ENCODE data around the gene SMIM26. TPM values are rescaled to one million over a fixed set of nuclear protein-coding genes. Genes with fewer than 3 reads are reported as not detected.

The SMIM26 gene
- total RNA-seq, 1 experiment from 2014 or later: 106 TPM

DNA sequence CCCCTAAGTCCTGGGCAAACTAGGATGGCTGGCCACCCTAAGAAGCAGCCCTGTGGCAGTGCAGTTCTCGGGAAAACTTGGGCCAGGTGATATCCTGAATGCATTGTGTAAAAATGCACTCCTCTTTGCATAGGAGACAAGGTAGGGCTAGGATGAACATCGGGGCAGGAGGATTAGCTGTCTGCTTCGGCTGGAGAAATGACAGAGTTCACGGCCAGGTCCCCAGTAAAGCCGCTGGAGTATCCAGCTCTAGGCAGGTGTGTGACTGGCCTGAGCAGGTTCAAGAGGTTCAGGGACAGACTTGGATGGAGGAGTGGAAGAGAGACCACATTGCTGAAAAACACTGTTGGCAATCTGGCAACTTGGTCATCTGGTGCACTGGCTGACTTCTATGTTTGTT, 47.0 kb downstream of the SMIM26 start:
- Mint-ChIP-seq H3K4me3 (ENCODE audit: unreplicated experiment) (no peak overlapping the region), H3K36me3 (ENCODE audit: insufficient read depth, unreplicated experiment) (peaks cover 45% of the 10 kb centered on the region), H3K4me1 (ENCODE audit: insufficient read depth, unreplicated experiment) (no peaks in the 10 kb centered on the region), H3K27me3 (ENCODE audit: insufficient read depth, unreplicated experiment) (no peaks in the 10 kb centered on the region), H3K27ac (ENCODE audit: low read depth, unreplicated experiment) (no peak overlapping the region), H3K9me3 (ENCODE audit: unreplicated experiment) (peaks cover 7% of the 10 kb centered on the region)
- BruUV-seq (replicated peaks): no TSS peak
- ChIA-PET POLR2A (no interaction called here), CTCF (interaction anchor here (1.0 to 1.4 kb wide), 2 partner anchors 18 to 1048 kb away, joined by 3 to 5 read pairs; no protein-coding TSS in a partner anchor)
- DNase-seq (ENCODE audit: unreplicated experiment): no peak
- no peak for TF ChIP-seq CTCF (IDR thresholded peaks at IDR 0.05; ENCODE audit: unreplicated experiment)
- intact Hi-C loops (cut with micrococcal nuclease): no loop called here

- no TSS peak for BruUV-seq (replicated peaks)
- Mint-ChIP-seq H3K4me1 (ENCODE audit: insufficient read depth, unreplicated experiment) (no peaks in the 10 kb centered on the region), H3K4me3 (ENCODE audit: unreplicated experiment) (no peak overlapping the region)
Observed at GRCh38 chr20:18615020-18615650, 47.9 kb downstream of the SMIM26 start.

More at GRCh38 chr20:18615020-18615650, 47.9 kb downstream of the SMIM26 start:
- Mint-ChIP-seq H3K27me3 (ENCODE audit: insufficient read depth, unreplicated experiment) (no peaks in the 10 kb centered on the region), H3K9me3 (ENCODE audit: unreplicated experiment) (peaks cover 7% of the 10 kb centered on the region), H3K27ac (ENCODE audit: low read depth, unreplicated experiment) (no peak overlapping the region), H3K36me3 (ENCODE audit: insufficient read depth, unreplicated experiment) (peaks cover 37% of the 10 kb centered on the region)
- no peak for DNase-seq (ENCODE audit: unreplicated experiment)
- TF ChIP-seq CTCF (IDR thresholded peaks at IDR 0.05; ENCODE audit: unreplicated experiment): no peak
- POLR2A ChIA-PET: no interaction called here
- intact Hi-C loops (cut with micrococcal nuclease): no loop called here
- CTCF ChIA-PET: interaction anchor here (0.6 to 1.4 kb wide), 5 partner anchors 17 to 1049 kb away, joined by 3 to 6 read pairs (median 5); no protein-coding TSS in a partner anchor

Other genes starting within 250 kb of the SMIM26 start
- gene DZANK1, start 100.4 kb upstream of the SMIM26 start, total RNA-seq (2022): 2.5 and 3.0 TPM in 2 replicates
- gene POLR3F, start 100.0 kb upstream of the SMIM26 start, total RNA-seq (2022): 11.2 and 15.1 TPM in 2 replicates
- gene RBBP9, start 70.2 kb upstream of the SMIM26 start, total RNA-seq (2022): 6.8 and 7.3 TPM in 2 replicates
- gene SEC23B, start 59.5 kb upstream of the SMIM26 start, total RNA-seq (2022): 139 TPM in 2 replicates
- 101 and 113 TPM in 2 replicates for gene DTD1, start 20.6 kb downstream of the SMIM26 start, total RNA-seq (2022)
- gene SCP2D1, start 246.4 kb downstream of the SMIM26 start, total RNA-seq (2022): not detected in 2 replicates

Data from MCF 10A (cell line).